ENCODE results near the gene CYP2W1.

CYP2W1 gene

GRCh38 chr7:966291-967069, 16.5 kb upstream of the CYP2W1 start:
- no peak for DNase-seq

GRCh38 chr7:967361-968082, 15.5 kb upstream of the CYP2W1 start:
- DNase-seq = no peak

GRCh38 chr7:968205-969105, 14.5 kb upstream of the CYP2W1 start:
- no peak for DNase-seq

GRCh38 chr7:969403-969802, 13.6 kb upstream of the CYP2W1 start:
- DNase-seq = no peak

GRCh38 chr7:970744-971143, 12.2 kb upstream of the CYP2W1 start:
- no peak for DNase-seq

GRCh38 chr7:972110-972509, 10.9 kb upstream of the CYP2W1 start:
- DNase-seq = no peak

- DNase-seq = no peak
Measured at GRCh38 chr7:972676-973309, 10.2 kb upstream of the CYP2W1 start.

- no peak for DNase-seq
Measured at GRCh38 chr7:973312-973711, 9.7 kb upstream of the CYP2W1 start.

GRCh38 chr7:974172-974571, 8.8 kb upstream of the CYP2W1 start:
- no peak for DNase-seq

GRCh38 chr7:974820-975681, 7.9 kb upstream of the CYP2W1 start, which contains the start of gene COX19:
Gene COX19 (minus strand): TSS chr7:975549. CDS start chr7:975509, 40 bp downstream.
- DNase-seq = peak; percentile 20

- no peak for DNase-seq
Measured at GRCh38 chr7:975702-976473, 7.1 kb upstream of the CYP2W1 start.

- no peak for DNase-seq
Measured at GRCh38 chr7:976901-977325, 6.1 kb upstream of the CYP2W1 start.

GRCh38 chr7:977326-978048, 5.5 kb upstream of the CYP2W1 start:
- no peak for DNase-seq

- no peak for DNase-seq
Measured at GRCh38 chr7:978049-978346, 5.0 kb upstream of the CYP2W1 start.

GRCh38 chr7:978416-979091, 4.4 kb upstream of the CYP2W1 start:
- no peak for DNase-seq

GRCh38 chr7:979151-979550, 3.8 kb upstream of the CYP2W1 start:
- DNase-seq = no peak

GRCh38 chr7:979886-980571, 3.0 kb upstream of the CYP2W1 start:
- DNase-seq = no peak

GRCh38 chr7:981793-982510, 1.0 kb upstream of the CYP2W1 start:
- no peak for DNase-seq

All from NCI-H1417 treated with DMSO at 0.1 percent for 48 hours (cell line).